Osteoblast (primary cell): Measurements from ENCODE around the gene SCARF2. TPM values are rescaled to one million over a fixed set of nuclear protein-coding genes. Genes with fewer than 3 reads are reported as not detected.

ENCODE experiments used
- DNase-seq: peaks from one replicate; pipeline ENCODE4 v3.0.0; 2011; ENCODE audit warnings: low spot score, mixed read lengths; ENCODE audit not compliant: insufficient read length; ENCODE audit errors: missing footprints
- H2AFZ ChIP-seq: 2 replicates; pipeline ENCODE4 v1.6.0; 2011; ENCODE audit warnings: mild to moderate bottlenecking, low read length
- H3K27ac ChIP-seq: 2 replicates; pipeline ENCODE4 v1.5.1; 2011; ENCODE audit warnings: mild to moderate bottlenecking, low read depth, low read length, moderate library complexity
- H3K27me3 ChIP-seq: 2 replicates; pipeline ENCODE4 v1.6.0; 2012; ENCODE audit warnings: mild to moderate bottlenecking, control low read depth, inconsistent platforms, low read length, moderate library complexity; ENCODE audit not compliant: insufficient read depth
- H3K36me3 ChIP-seq: 2 replicates; pipeline ENCODE4 v1.5.1; 2011; ENCODE audit warnings: mild to moderate bottlenecking, low read length, control low read depth, moderate library complexity; ENCODE audit not compliant: insufficient read depth
- H3K4me1 ChIP-seq: 2 replicates; pipeline ENCODE4 v1.5.1; 2011; ENCODE audit warnings: mild to moderate bottlenecking, low read length, control low read depth, moderate library complexity; ENCODE audit not compliant: insufficient read depth
- H3K4me2 ChIP-seq: 2 replicates; pipeline ENCODE4 v1.6.0; 2011; ENCODE audit warnings: mild to moderate bottlenecking, low read length; ENCODE audit not compliant: insufficient read depth
- H3K4me3 ChIP-seq: fragments of 200-600 bp; sonication (generic); 3 replicates; pipeline ENCODE4 v1.5.1; 2012; ENCODE audit warnings: mild to moderate bottlenecking, low read length, inconsistent platforms; ENCODE audit not compliant: insufficient read depth
- H3K79me2 ChIP-seq: 2 replicates; pipeline ENCODE4 v1.6.0; 2012; ENCODE audit warnings: mild to moderate bottlenecking, low read length, control low read depth, inconsistent platforms; ENCODE audit not compliant: insufficient read depth
- H3K9me3 ChIP-seq: 2 replicates; pipeline ENCODE4 v1.5.1; 2011; ENCODE audit warnings: low read depth, low read length, control low read depth
- H4K20me1 ChIP-seq: 2 replicates; pipeline ENCODE4 v1.6.0; 2012; ENCODE audit warnings: mild to moderate bottlenecking, low read length, control low read depth; ENCODE audit not compliant: insufficient read depth
- total RNA-seq: library from RNA; depleted of rRNA; stranded (reverse); fragments of >200 nt; gene quantifications from 2 replicates; pipeline ENCODE4 v1.2.3, GENCODE V29; 2012
- TF ChIP-seq, protein P1 (sequence below): IDR thresholded peaks from 2 replicates; pipeline ENCODE4 v1.5.1; 2011; ENCODE audit warnings: mild to moderate bottlenecking, low read depth, low read length, moderate library complexity; ENCODE audit errors: extremely low read depth

The SCARF2 gene
- total RNA-seq, 1 donor = 23.9 TPM

DNA sequence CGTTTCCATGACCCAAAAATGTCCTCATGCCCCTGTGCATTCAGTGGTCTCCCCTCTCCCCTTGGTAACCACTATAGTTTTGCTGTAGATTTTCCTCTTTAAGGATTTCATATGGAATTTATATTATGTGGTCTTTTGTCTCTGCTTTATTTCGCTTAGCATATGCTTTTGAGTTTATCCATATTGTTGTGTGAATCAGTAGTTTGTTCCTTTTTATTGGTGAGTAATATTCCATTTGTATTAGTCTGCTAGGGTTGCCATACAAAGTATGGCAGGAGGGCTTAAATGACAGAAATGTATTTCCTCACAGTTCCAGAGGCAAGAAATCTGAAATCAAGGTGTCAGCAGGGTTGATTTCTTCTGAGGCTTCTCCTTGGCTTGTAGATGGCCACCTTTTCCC, 40.1 kb downstream of the SCARF2 start:
- Histone ChIP-seq H3K27me3 (no peaks in the 10 kb centered on the region), H3K27ac (no peak overlapping the region), H3K79me2 (peaks cover 24% of the 10 kb centered on the region), H3K4me2 (no peak overlapping the region), H4K20me1 (peaks cover 14% of the 10 kb centered on the region), H2AFZ (no peak overlapping the region), H3K9me3 (no peaks in the 10 kb centered on the region), H3K4me1 (peaks cover 9% of the 10 kb centered on the region), H3K4me3 (no peak overlapping the region), H3K36me3 (no peaks in the 10 kb centered on the region)
- TF ChIP-seq, protein P1, sequence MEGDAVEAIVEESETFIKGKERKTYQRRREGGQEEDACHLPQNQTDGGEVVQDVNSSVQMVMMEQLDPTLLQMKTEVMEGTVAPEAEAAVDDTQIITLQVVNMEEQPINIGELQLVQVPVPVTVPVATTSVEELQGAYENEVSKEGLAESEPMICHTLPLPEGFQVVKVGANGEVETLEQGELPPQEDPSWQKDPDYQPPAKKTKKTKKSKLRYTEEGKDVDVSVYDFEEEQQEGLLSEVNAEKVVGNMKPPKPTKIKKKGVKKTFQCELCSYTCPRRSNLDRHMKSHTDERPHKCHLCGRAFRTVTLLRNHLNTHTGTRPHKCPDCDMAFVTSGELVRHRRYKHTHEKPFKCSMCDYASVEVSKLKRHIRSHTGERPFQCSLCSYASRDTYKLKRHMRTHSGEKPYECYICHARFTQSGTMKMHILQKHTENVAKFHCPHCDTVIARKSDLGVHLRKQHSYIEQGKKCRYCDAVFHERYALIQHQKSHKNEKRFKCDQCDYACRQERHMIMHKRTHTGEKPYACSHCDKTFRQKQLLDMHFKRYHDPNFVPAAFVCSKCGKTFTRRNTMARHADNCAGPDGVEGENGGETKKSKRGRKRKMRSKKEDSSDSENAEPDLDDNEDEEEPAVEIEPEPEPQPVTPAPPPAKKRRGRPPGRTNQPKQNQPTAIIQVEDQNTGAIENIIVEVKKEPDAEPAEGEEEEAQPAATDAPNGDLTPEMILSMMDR = no peak
- DNase-seq = no peak

DNA sequence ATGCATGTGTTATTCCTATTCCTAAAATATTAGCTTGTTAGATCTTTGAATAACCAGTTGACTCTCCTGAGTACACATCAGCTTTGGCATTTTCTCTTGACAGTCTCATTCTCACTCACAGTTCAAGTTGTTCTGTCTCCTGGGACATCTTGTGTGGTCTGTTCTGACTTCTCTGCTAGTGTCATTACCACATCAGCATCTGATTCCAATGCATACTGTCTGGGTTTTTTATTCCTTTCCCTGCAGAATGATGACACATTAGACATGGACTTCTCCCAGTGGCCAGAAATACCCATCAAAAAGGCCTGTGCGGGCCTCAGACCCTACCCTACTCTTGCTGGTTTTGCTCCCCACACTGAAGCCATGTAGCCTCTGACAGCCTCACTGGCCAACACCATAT, 41.0 kb downstream of the SCARF2 start:
- DNase-seq = peak; percentile 83

DNA sequence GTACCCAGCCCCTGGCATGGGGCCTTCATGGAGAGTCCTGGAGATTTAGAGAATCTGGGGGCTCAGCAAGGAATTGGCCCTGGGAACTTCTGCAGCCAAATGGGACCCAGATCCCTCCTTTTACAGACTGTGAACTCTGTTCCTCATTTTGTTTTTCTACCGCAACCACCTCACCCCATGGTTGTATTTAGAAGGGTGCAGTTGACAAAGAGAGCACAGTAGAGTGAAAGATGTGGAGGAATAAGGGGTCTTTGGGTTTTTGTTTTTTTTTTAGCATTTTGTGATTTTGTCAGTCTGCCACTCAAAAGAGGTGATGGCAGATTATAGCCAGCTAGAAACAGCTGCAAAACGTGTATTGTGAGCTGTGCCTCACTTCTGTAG, 41.7 kb downstream of the SCARF2 start:
- no peak overlapping the region for H2AFZ ChIP-seq
- H3K27ac ChIP-seq = no peak overlapping the region
- H3K36me3 ChIP-seq = no peaks in the 10 kb centered on the region
- H3K9me3 ChIP-seq = no peaks in the 10 kb centered on the region
- TF ChIP-seq, protein P1 = no peak
- peaks cover 11% of the 10 kb centered on the region for H4K20me1 ChIP-seq
- H3K4me1 ChIP-seq = peaks cover 9% of the 10 kb centered on the region
- no peaks in the 10 kb centered on the region for H3K27me3 ChIP-seq
- no peak overlapping the region for H3K4me2 ChIP-seq
- no peak for DNase-seq
- H3K79me2 ChIP-seq = peaks cover 24% of the 10 kb centered on the region
- no peak overlapping the region for H3K4me3 ChIP-seq

More for the DNA sequence above, 41.0 kb downstream of the SCARF2 start:
- H4K20me1 ChIP-seq = peaks cover 14% of the 10 kb centered on the region
- TF ChIP-seq, protein P1 = no peak
- H2AFZ ChIP-seq = no peak overlapping the region
- peaks cover 24% of the 10 kb centered on the region for H3K79me2 ChIP-seq
- peaks cover 9% of the 10 kb centered on the region for H3K4me1 ChIP-seq
- H3K4me3 ChIP-seq = no peak overlapping the region
- no peaks in the 10 kb centered on the region for H3K9me3 ChIP-seq
- no peak overlapping the region for H3K27ac ChIP-seq
- H3K27me3 ChIP-seq = no peaks in the 10 kb centered on the region
- H3K36me3 ChIP-seq = no peaks in the 10 kb centered on the region
- no peak overlapping the region for H3K4me2 ChIP-seq

DNA sequence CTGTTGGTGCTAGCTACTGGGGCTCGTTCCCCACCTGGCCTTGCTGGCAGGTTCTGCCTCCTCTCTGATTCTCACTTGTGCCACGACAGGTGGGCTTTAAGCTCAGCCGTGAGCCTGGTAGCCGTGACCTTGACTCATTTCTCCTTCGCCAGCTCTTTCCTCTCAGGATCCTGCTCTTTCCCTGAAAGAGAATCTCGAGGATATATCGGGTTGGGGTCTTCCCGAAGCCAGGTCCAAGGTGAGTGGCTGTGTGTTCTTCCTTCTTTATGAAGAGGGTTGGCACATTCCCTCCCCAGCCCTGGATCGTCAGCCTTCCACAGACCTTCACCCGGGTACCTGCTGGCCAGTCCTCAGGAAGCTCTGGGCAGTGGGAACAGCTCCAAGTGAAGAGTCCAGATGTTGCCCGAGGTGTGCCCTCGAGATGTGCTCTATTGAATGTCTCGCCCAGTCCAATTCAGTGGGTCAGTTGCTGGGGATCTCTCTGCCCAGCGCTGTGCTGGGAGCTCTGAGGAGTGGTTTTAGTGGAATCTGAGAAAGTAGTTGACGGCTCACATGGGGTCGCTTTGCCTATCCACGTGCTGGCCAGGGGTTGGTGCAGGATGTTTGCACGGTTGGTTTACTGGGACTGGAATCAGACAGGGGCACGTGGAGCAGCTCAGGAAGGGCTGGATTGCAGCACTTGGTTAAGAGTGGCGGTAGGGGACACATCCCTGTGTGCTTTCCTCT, 42.3 kb downstream of the SCARF2 start:
- peaks cover 9% of the 10 kb centered on the region for H3K4me1 ChIP-seq
- peak overlapping the region; percentile 95 for H3K4me2 ChIP-seq
- H3K9me3 ChIP-seq = no peaks in the 10 kb centered on the region
- TF ChIP-seq, protein P1 = no peak
- no peak overlapping the region for H3K27ac ChIP-seq
- H3K79me2 ChIP-seq = peaks cover 20% of the 10 kb centered on the region
- DNase-seq = no peak
- no peaks in the 10 kb centered on the region for H3K27me3 ChIP-seq
- H2AFZ ChIP-seq = no peak overlapping the region
- H3K36me3 ChIP-seq = no peaks in the 10 kb centered on the region
- H4K20me1 ChIP-seq = peaks cover 8% of the 10 kb centered on the region
- H3K4me3 ChIP-seq = peak overlapping the region; percentile 93
